Measurements from ENCODE around the gene DGUOK.
A peak's percentile ranks its signal among the peaks of the same experiment; 100 is the strongest.

The DGUOK gene

GRCh38 chr2:73928963-73929347 lies 2.3 kb downstream of the DGUOK start:
- DNase-seq (ENCODE audit: low spot score), result no peak
- POLR2A ChIA-PET (ENCODE audit: low non-redundant PET), result no interaction called here
- TF ChIP-seq, protein P1, sequence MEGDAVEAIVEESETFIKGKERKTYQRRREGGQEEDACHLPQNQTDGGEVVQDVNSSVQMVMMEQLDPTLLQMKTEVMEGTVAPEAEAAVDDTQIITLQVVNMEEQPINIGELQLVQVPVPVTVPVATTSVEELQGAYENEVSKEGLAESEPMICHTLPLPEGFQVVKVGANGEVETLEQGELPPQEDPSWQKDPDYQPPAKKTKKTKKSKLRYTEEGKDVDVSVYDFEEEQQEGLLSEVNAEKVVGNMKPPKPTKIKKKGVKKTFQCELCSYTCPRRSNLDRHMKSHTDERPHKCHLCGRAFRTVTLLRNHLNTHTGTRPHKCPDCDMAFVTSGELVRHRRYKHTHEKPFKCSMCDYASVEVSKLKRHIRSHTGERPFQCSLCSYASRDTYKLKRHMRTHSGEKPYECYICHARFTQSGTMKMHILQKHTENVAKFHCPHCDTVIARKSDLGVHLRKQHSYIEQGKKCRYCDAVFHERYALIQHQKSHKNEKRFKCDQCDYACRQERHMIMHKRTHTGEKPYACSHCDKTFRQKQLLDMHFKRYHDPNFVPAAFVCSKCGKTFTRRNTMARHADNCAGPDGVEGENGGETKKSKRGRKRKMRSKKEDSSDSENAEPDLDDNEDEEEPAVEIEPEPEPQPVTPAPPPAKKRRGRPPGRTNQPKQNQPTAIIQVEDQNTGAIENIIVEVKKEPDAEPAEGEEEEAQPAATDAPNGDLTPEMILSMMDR (conservative IDR thresholded peaks at IDR 0.05; ENCODE audit: low read depth), result no peak
- H3K27ac ChIP-seq, result no peak overlapping the region
- CTCF ChIA-PET, result no interaction called here

DNA sequence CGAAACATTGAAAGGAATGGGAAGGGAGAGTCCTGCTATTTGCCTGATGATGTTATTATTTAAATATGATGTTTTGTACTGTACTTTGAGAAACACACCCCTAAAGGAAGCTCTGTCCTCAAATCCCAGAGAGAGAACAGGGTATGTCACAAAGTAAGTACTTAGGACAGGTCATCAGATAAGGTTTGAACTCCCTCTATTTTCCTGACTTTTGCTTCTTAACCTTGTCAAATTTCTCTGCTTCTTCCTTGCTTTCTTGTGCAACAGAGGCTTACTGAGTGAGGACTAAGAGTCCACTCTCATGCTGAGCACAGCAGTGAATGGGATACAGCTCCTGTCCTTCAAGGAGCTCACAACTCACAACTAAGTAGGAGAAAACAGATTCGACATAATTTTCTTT lies 3.7 kb downstream of the DGUOK start:
- TF ChIP-seq, protein P1 (conservative IDR thresholded peaks at IDR 0.05; ENCODE audit: low read depth), result no peak
- no peak overlapping the region for H3K27ac ChIP-seq
- ChIA-PET POLR2A (ENCODE audit: low non-redundant PET) (no interaction called here), CTCF (interaction anchor here (0.7 kb wide), 1 partner anchor 151 kb away, joined by 8 read pairs; the partner anchor contains the start of gene DUSP11)
- no peak for DNase-seq (ENCODE audit: low spot score)

DNA sequence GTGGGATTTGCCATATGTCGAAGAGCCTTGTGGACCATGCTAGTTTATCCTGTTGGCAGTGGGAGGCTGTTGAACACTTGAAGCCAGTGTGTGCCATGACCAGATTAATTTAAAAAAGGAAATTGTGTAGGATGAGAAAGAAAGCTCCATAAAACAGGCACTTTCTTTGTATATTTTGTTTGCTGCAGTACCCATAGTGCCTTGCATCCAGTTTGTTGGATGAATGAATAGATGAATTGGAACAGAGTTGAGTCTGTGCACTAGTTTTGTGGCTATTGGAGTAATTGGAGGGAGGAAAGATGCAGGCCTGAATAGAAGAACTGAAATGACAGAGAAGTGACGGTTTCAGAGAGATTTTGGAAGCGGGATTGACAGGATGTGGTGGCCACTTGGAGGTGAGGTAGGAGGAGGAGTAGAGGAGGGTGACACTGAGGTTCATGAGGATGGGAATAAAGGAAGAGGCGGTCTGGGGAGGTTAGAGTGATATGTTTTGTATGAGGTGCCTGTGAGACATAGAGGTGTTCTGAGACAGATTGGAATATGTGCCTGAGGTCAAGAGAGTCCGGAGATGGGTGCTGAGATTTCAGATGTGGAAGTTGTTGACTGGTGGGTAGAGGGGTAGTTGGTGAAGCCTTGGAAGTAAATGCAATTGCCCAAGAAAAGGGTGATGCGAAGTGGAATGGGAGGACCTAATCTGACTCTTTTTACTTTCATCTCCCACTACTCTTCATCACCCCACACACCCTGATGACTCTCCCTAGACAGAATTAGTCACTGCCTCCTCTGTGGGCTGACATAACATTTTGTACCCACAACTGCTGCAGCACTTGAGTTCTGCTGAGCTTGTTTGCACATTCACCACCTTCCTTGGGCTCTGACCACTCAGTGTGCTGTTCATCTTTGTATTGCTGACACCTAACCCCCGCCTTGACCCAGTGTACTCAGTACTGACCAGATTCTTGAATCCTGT lies 5.1 kb downstream of the DGUOK start:
- CTCF ChIA-PET, result interaction anchor here (0.8 kb wide), 1 partner anchor 15 kb away, joined by 8 read pairs; no protein-coding TSS in a partner anchor

GRCh38 chr2:73933194-73933593 lies 6.5 kb downstream of the DGUOK start:
- POLR2A ChIA-PET (ENCODE audit: low non-redundant PET), result no interaction called here
- DNase-seq (ENCODE audit: low spot score), result no peak
- CTCF ChIA-PET, result interaction anchor here (1.2 kb wide), 1 partner anchor 69 kb away, joined by 3 read pairs; no protein-coding TSS in a partner anchor
- H3K27ac ChIP-seq, result no peak overlapping the region
- TF ChIP-seq, protein P1 (conservative IDR thresholded peaks at IDR 0.05; ENCODE audit: low read depth), result no peak

More for the DNA sequence above, 5.1 kb downstream of the DGUOK start:
- H3K27ac ChIP-seq, result no peak overlapping the region
- TF ChIP-seq, protein P1 (conservative IDR thresholded peaks at IDR 0.05; ENCODE audit: low read depth), result no peak
- peak; percentile 59 for DNase-seq (ENCODE audit: low spot score)
- POLR2A ChIA-PET (ENCODE audit: low non-redundant PET), result no interaction called here

DNA sequence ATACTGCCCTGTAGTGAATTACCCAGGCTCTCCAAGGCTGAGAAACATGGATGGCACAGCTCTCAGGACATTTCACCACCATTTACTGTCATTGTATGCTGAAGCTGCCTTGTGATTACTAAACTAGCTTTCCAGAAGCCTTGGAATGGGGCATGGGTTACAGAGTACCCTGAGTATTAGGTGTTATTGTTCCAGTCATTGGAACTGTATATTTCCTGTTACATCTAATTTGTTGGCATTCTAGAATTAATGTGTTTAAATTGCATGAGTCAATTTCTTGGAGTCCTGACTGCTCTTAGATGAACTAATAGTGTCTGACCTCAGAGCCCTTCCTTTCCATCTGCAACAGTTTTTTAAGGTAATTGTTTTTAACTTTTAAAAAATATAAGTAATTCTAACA lies 9.0 kb downstream of the DGUOK start:
- H3K27ac ChIP-seq, result no peak overlapping the region
- CTCF ChIA-PET, result interaction anchor here (1.3 kb wide), 1 partner anchor 52 kb away, joined by 3 read pairs; no protein-coding TSS in a partner anchor
- DNase-seq (ENCODE audit: low spot score), result no peak
- POLR2A ChIA-PET (ENCODE audit: low non-redundant PET), result no interaction called here
- TF ChIP-seq, protein P1 (conservative IDR thresholded peaks at IDR 0.05; ENCODE audit: low read depth), result no peak

- no peak for DNase-seq (ENCODE audit: low spot score)
These were observed 10.6 kb downstream of the DGUOK start for GRCh38 chr2:73937103-73937885.

More at GRCh38 chr2:73937103-73937885, 10.6 kb downstream of the DGUOK start:
- ChIA-PET POLR2A (ENCODE audit: low non-redundant PET) (no interaction called here), CTCF (interaction anchor here (0.6 kb wide), 1 partner anchor 136 kb away, joined by 4 read pairs; no protein-coding TSS in a partner anchor)
- H3K27ac ChIP-seq, result no peak overlapping the region
- TF ChIP-seq, protein P1 (conservative IDR thresholded peaks at IDR 0.05; ENCODE audit: low read depth), result no peak

All from RWPE1 (cell line).